Astrocyte (in vitro differentiated cells and primary cell): ENCODE results near the gene AAMDC.

Experiments used
- EZH2 ChIP-seq: IDR thresholded peaks from 2 replicates; pipeline ENCODE4 v1.6.1; 2012; ENCODE audit warnings: mild to moderate bottlenecking, low read length, inconsistent platforms; ENCODE audit not compliant: insufficient read depth
- TF ChIP-seq, protein P1 (sequence below): IDR thresholded peaks from 2 replicates; pipeline ENCODE4 v1.5.1; 2011; ENCODE audit warnings: low read depth, mild to moderate bottlenecking, inconsistent platforms, low read length, moderate library complexity; ENCODE audit not compliant: insufficient read depth

DNA sequence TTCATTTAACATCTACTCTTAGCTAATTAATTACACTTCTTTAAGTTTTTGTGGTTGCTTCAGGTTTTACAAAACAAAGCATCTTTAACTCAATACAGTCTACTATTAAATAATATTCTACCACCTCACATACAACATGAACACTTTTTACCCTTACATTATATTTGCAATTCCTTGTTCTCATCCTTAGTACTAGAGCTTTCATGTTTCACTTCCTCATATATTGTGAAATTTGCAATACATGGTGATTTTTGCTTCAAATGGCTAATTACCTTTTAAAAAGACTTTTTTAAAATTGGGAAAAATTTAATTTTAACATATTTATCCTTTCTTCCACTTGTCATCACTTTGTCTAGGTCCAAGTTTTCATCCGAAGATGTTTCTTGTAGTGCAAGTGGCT is 37.9 kb upstream of the AAMDC start:
- TF ChIP-seq, protein P1, sequence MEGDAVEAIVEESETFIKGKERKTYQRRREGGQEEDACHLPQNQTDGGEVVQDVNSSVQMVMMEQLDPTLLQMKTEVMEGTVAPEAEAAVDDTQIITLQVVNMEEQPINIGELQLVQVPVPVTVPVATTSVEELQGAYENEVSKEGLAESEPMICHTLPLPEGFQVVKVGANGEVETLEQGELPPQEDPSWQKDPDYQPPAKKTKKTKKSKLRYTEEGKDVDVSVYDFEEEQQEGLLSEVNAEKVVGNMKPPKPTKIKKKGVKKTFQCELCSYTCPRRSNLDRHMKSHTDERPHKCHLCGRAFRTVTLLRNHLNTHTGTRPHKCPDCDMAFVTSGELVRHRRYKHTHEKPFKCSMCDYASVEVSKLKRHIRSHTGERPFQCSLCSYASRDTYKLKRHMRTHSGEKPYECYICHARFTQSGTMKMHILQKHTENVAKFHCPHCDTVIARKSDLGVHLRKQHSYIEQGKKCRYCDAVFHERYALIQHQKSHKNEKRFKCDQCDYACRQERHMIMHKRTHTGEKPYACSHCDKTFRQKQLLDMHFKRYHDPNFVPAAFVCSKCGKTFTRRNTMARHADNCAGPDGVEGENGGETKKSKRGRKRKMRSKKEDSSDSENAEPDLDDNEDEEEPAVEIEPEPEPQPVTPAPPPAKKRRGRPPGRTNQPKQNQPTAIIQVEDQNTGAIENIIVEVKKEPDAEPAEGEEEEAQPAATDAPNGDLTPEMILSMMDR = no peak
- TF ChIP-seq EZH2 = no peak
